ENCODE data around the gene PGM5.

Gene PGM5

GRCh38 chr9:68530618-68531017 lies 174.2 kb downstream of the PGM5 start:
- no peak for TF ChIP-seq SIN3A (IDR thresholded peaks at IDR 0.05; ENCODE audit: borderline replicate concordance, insufficient read depth, low read length)
- TF ChIP-seq FOXP2 (optimal IDR thresholded peaks at IDR 0.05; ENCODE audit: borderline replicate concordance, extremely low read depth, extremely low read length, insufficient read depth), result no peak
- TF ChIP-seq TAF1 (IDR thresholded peaks at IDR 0.05; ENCODE audit: borderline replicate concordance, insufficient read depth, low read length), result no peak
- no peak for TF ChIP-seq POLR2AphosphoS5 (IDR thresholded peaks at IDR 0.05; ENCODE audit: low read depth, low read length)
- TF ChIP-seq REST (IDR thresholded peaks at IDR 0.05; ENCODE audit: insufficient read depth in 1 of 2, low read depth in 2 of 2, low read length in 2 of 2), result no peak

GRCh38 chr9:68532131-68532530 lies 175.7 kb downstream of the PGM5 start:
- TF ChIP-seq TAF1 (IDR thresholded peaks at IDR 0.05; ENCODE audit: borderline replicate concordance, insufficient read depth, low read length) (no peak), POLR2AphosphoS5 (IDR thresholded peaks at IDR 0.05; ENCODE audit: low read depth, low read length) (no peak), REST (IDR thresholded peaks at IDR 0.05; ENCODE audit: insufficient read depth in 1 of 2, low read depth in 2 of 2, low read length in 2 of 2) (no peak), SIN3A (IDR thresholded peaks at IDR 0.05; ENCODE audit: borderline replicate concordance, insufficient read depth, low read length) (no peak), FOXP2 (optimal IDR thresholded peaks at IDR 0.05; ENCODE audit: borderline replicate concordance, extremely low read depth, extremely low read length, insufficient read depth) (no peak)

- no peak for TF ChIP-seq POLR2AphosphoS5 (IDR thresholded peaks at IDR 0.05; ENCODE audit: low read depth, low read length)
- TF ChIP-seq TAF1 (IDR thresholded peaks at IDR 0.05; ENCODE audit: borderline replicate concordance, insufficient read depth, low read length), result no peak
- TF ChIP-seq SIN3A (IDR thresholded peaks at IDR 0.05; ENCODE audit: borderline replicate concordance, insufficient read depth, low read length), result no peak
- no peak for TF ChIP-seq FOXP2 (optimal IDR thresholded peaks at IDR 0.05; ENCODE audit: borderline replicate concordance, extremely low read depth, extremely low read length, insufficient read depth)
- TF ChIP-seq REST (IDR thresholded peaks at IDR 0.05; ENCODE audit: insufficient read depth in 1 of 2, low read depth in 2 of 2, low read length in 2 of 2), result no peak
These were observed 177.3 kb downstream of the PGM5 start for GRCh38 chr9:68533678-68534077.

GRCh38 chr9:68536876-68537615 lies 180.6 kb downstream of the PGM5 start:
- TF ChIP-seq FOXP2 (optimal IDR thresholded peaks at IDR 0.05; ENCODE audit: borderline replicate concordance, extremely low read depth, extremely low read length, insufficient read depth) (no peak), TAF1 (IDR thresholded peaks at IDR 0.05; ENCODE audit: borderline replicate concordance, insufficient read depth, low read length) (no peak), POLR2AphosphoS5 (IDR thresholded peaks at IDR 0.05; ENCODE audit: low read depth, low read length) (no peak), REST (IDR thresholded peaks at IDR 0.05; ENCODE audit: insufficient read depth in 1 of 2, low read depth in 2 of 2, low read length in 2 of 2) (no peak), SIN3A (IDR thresholded peaks at IDR 0.05; ENCODE audit: borderline replicate concordance, insufficient read depth, low read length) (no peak)

All from PFSK-1 (cell line).